K562 (cell line): Measurements from ENCODE around the gene DHX57. TPM values are rescaled to one million over a fixed set of nuclear protein-coding genes. Genes with fewer than 3 reads are reported as not detected.
"Not testable (repeated sequence)": the region's sequence is repeated elsewhere in the genome, so short reads cannot be mapped to it uniquely, and the experiment has no call there.

Source experiments
- C11orf30 ChIP-seq: fragments of 450-650 bp; IDR thresholded peaks from 2 replicates; pipeline ENCODE4 v1.6.1; 2016; ENCODE audit warnings: low read depth, mild to moderate bottlenecking
- EP300 ChIP-seq: IDR thresholded peaks from 2 replicates; pipeline ENCODE4 v1.6.1; 2012; ENCODE audit warnings: low read length, improper control_type of control experiment
- EP400 ChIP-seq: fragments of 450-650 bp; IDR thresholded peaks from 2 replicates; pipeline ENCODE4 v1.6.1; 2017; ENCODE audit warnings: antibody characterized with exemption, mild to moderate bottlenecking, moderate library complexity
- GATAD2B ChIP-seq: fragments of 450-650 bp; IDR thresholded peaks from 2 replicates; pipeline ENCODE4 v1.6.1; 2017; ENCODE audit warnings: mild to moderate bottlenecking, borderline replicate concordance
- HDAC2 ChIP-seq: fragments of 450-650 bp; IDR thresholded peaks from 2 replicates; pipeline ENCODE4 v1.6.1; 2016; ENCODE audit warnings: mild to moderate bottlenecking
- JUND ChIP-seq, 2 experiments: IDR thresholded peaks; 2 replicates in 1 of 2; 3 replicates in 1 of 2; pipeline ENCODE4 v1.6.1; 2011; ENCODE audit warnings: borderline replicate concordance in 2 of 2, low read depth in 2 of 2, low read length in 2 of 2, improper control_type of control experiment in 1 of 2, missing biosample characterization in 1 of 2, missing genetic modification characterization in 1 of 2, missing genetic modification reagents in 1 of 2
- L3MBTL2 ChIP-seq: fragments of 450-650 bp; IDR thresholded peaks from 2 replicates; pipeline ENCODE4 v1.6.1; 2016; ENCODE audit warnings: mild to moderate bottlenecking, moderate library complexity
- LEF1 ChIP-seq: fragments of 450-650 bp; IDR thresholded peaks from 2 replicates; pipeline ENCODE4 v1.6.1; 2016; ENCODE audit warnings: mild to moderate bottlenecking
- MAFK ChIP-seq: IDR thresholded peaks from 2 replicates; pipeline ENCODE4 v1.6.1; 2011; ENCODE audit warnings: low read length, improper control_type of control experiment
- NFE2 ChIP-seq: IDR thresholded peaks from 2 replicates; pipeline ENCODE4 v1.6.1; 2014; ENCODE audit warnings: antibody characterized with exemption, low read depth
- NFE2L1 ChIP-seq: fragments of 450-650 bp; IDR thresholded peaks from 2 replicates; pipeline ENCODE4 v1.6.1; 2016; ENCODE audit warnings: missing genetic modification characterization, low read depth, mild to moderate bottlenecking, missing compliant biosample characterization, moderate library complexity, borderline replicate concordance
- NR2C1 ChIP-seq, 2 experiments: fragments of 450-650 bp; IDR thresholded peaks; 2 replicates each; pipeline ENCODE4 v1.6.1; 2017; ENCODE audit warnings: mild to moderate bottlenecking in 2 of 2, antibody characterized with exemption in 1 of 2, inconsistent platforms in 1 of 2, missing compliant biosample characterization in 1 of 2, missing genetic modification characterization in 1 of 2
- NR2C2 ChIP-seq, 2 experiments: fragments of 200-800 bp in 1 of 2; sonication (Bioruptor generic) in 1 of 2; sonication (generic) in 1 of 2; formaldehyde crosslinking in 1 of 2; IDR thresholded peaks; 2 replicates each; pipeline versions ENCODE4 v1.6.1 to v1.8.0; 2016 to 2022; ENCODE audit warnings: mild to moderate bottlenecking in 1 of 2, missing compliant biosample characterization in 1 of 2, missing genetic modification characterization in 1 of 2, missing genetic modification reagents in 1 of 2
- NR4A1 ChIP-seq, 2 experiments: fragments of 250-450 bp in 1 of 2; fragments of 450-650 bp in 1 of 2; sonication (Bioruptor Pico) in 1 of 2; IDR thresholded peaks; 2 replicates each; pipeline versions ENCODE4 v1.4.0 to v1.6.1; 2016 to 2020; ENCODE audit warnings: mild to moderate bottlenecking in 2 of 2, missing compliant biosample characterization in 1 of 2, missing genetic modification characterization in 1 of 2, moderate library complexity in 1 of 2
- PHF20 ChIP-seq: fragments of 450-650 bp; IDR thresholded peaks from 2 replicates; pipeline ENCODE4 v1.6.1; 2018; ENCODE audit not compliant: partially characterized antibody
- POLR2H ChIP-seq: IDR thresholded peaks from 2 replicates; pipeline ENCODE4 v1.6.1; 2016; ENCODE audit warnings: missing genetic modification characterization, low read depth, mild to moderate bottlenecking, control low read depth, missing compliant biosample characterization, moderate library complexity
- RB1 ChIP-seq: fragments of 450-650 bp; IDR thresholded peaks from 2 replicates; pipeline ENCODE4 v1.6.1; 2017; ENCODE audit warnings: low read depth, mild to moderate bottlenecking
- SMARCE1 ChIP-seq: fragments of 450-650 bp; IDR thresholded peaks from 2 replicates; pipeline ENCODE4 v1.7.1; 2016; ENCODE audit warnings: mild to moderate bottlenecking
- SOX6 ChIP-seq: fragments of 450-650 bp; IDR thresholded peaks from 2 replicates; pipeline ENCODE4 v1.6.1; 2014; ENCODE audit warnings: mild to moderate bottlenecking
- SRF ChIP-seq, 2 experiments: fragments of 250-450, 450-650 bp in 1 of 2; sonication (Bioruptor Pico) in 1 of 2; sonication (generic) in 1 of 2; formaldehyde crosslinking; IDR thresholded peaks; 2 replicates each; pipeline versions ENCODE4 v1.5.0 to v1.5.1; 2020 to 2022; ENCODE audit warnings: mild to moderate bottlenecking in 1 of 2, missing genetic modification reagents in 1 of 2
- TOE1 ChIP-seq, 2 experiments: fragments of 450-650 bp in 1 of 2; sonication (generic) in 1 of 2; formaldehyde crosslinking in 1 of 2; IDR thresholded peaks; 2 replicates each; pipeline versions ENCODE4 v1.7.1 to v1.8.0; 2016 to 2022; ENCODE audit warnings: borderline replicate concordance in 2 of 2, mild to moderate bottlenecking in 2 of 2, antibody characterized with exemption in 1 of 2, inconsistent platforms in 1 of 2, low read depth in 1 of 2, missing genetic modification reagents in 1 of 2, moderate library complexity in 1 of 2
- TRIM24 ChIP-seq, 2 experiments: fragments of 450-650 bp; IDR thresholded peaks; 2 replicates each; pipeline ENCODE4 v1.6.1; 2016
- ZEB2 ChIP-seq: fragments of 450-650 bp; IDR thresholded peaks from 2 replicates; pipeline ENCODE4 v1.6.1; 2016
- polyA plus RNA-seq, 8 experiments: library from polyadenylated mRNA; depleted of rRNA in 4 of 8; stranded (reverse) in 5 of 8; unstranded in 3 of 8; fragments of >200 nt; fragmentation: Nextera tagmentation in 2 of 8; fragmentation: Illumina TruSeq in 1 of 8; extraction: Ambion mirVana in 2 of 8; extraction: Trizol in 1 of 8; gene quantifications; 2 replicates each; pipeline versions ENCODE4 v1.2.1 to v1.2.3, GENCODE V29; 2011 to 2014; ENCODE audit warnings: inconsistent platforms in 1 of 8, missing spikeins in 1 of 8
- total RNA-seq, 7 experiments: library from RNA; depleted of rRNA in 6 of 7; stranded (reverse); fragments of >200 nt in 6 of 7; fragmentation: Illumina TruSeq in 2 of 7; extraction: Trizol in 2 of 7; gene quantifications; 2 replicates each; pipeline versions ENCODE4 v1.2.1 to v1.2.3, GENCODE V29; 2011 to 2021; ENCODE audit warnings: low replicate concordance in 1 of 7
- TF ChIP-seq, protein P1 (sequence below): fragments of 200-800 bp; sonication (Bioruptor generic); IDR thresholded peaks from 2 replicates; pipeline ENCODE4 v1.6.1; 2017; ENCODE audit warnings: missing genetic modification characterization, missing compliant biosample characterization
- TF ChIP-seq, protein P2 (sequence below), 2 experiments: fragments of 450-650 bp; conservative IDR thresholded peaks; 2 replicates each; pipeline ENCODE4 v1.6.1; 2017; ENCODE audit warnings: mild to moderate bottlenecking in 2 of 2, moderate library complexity in 2 of 2

DHX57 gene
- total and polyA plus RNA-seq, 9 of the 15 experiments (the other 6 are each of a cell fraction or from before 2014, with no cell fraction given): 7.4 to 23.6 (median 17.9) TPM

DNA sequence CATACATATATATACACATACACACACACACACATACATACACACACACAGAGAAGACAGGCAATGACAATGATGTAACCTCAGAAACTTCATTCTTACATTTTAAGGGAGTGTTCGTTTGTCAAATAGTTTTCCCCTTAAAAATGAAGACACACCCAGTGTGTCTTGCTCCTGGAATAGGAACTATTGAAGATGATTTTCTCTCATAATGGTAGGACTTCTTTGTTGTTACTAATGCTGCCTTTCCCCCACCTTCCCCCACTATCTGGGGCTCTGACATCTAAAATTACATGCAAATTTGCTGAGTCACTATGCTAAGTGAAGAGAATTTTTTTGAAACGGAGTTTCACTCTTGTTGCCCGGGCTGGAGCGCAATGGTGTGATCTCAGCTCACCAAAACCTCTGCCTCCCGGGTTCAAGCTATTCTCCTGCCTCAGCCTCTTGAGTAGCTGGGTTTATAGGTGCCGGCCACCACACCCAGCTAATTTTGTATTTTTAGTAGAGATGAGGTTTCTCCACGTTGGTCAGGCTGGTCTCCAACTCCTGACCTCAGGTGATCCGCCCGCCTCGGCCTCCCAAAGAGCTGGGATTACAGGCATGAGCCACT is 48.1 kb downstream of the DHX57 start (continued):
- TF ChIP-seq TRIM24 (IDR thresholded peaks at IDR 0.05) (peak in 1 of 2 experiments; percentile 72; a peak in 3 of 4 replicates), HDAC2 (0 out of 2 replicates have a peak, but pooled peaks have one; percentile 49), NFE2 (peak; percentile 99), NFE2L1 (peak; percentile 100), TOE1 (IDR thresholded peaks at IDR 0.05; ENCODE audit: borderline replicate concordance) (peak; percentile 29; the same call in 1 of the 2 replicates), L3MBTL2 (peak; percentile 30; the same call in 1 of the 2 replicates), PHF20 (peak; percentile 43), POLR2H (peak; percentile 66), GATAD2B (peak; percentile 21; the same call in 1 of the 2 replicates), NR4A1 (tag; IDR thresholded peaks at IDR 0.05) (peak; percentile 57; the same call in 1 of the 2 replicates), SOX6 (peak; percentile 39; the same call in 1 of the 2 replicates), ZEB2 (0 out of 2 replicates have a peak, but pooled peaks have one; percentile 5), SRF (CRISPR knock-in tag; IDR thresholded peaks at IDR 0.05) (0 out of 4 replicates have a peak, but pooled peaks of 1 of the 2 experiments have one; percentile 30), NR2C2 (tag; IDR thresholded peaks at IDR 0.05) (peak; percentile 29; the same call in 1 of the 2 replicates), LEF1 (peak; percentile 94), EP300 (peak; percentile 72), SMARCE1 (peak; percentile 90), JUND (IDR thresholded peaks at IDR 0.05; ENCODE audit: borderline replicate concordance, low read depth, low read length) (peak; percentile 71; the same call in 1 of the 2 replicates), MAFK (peak; percentile 97), RB1 (peak; percentile 60; the same call in 1 of the 2 replicates), EP400 (peak; percentile 66), C11orf30 (peak; percentile 98), NR2C1 (tag; IDR thresholded peaks at IDR 0.05) (peak; percentile 61; the same call in 1 of the 2 replicates)
- TF ChIP-seq, protein P1, sequence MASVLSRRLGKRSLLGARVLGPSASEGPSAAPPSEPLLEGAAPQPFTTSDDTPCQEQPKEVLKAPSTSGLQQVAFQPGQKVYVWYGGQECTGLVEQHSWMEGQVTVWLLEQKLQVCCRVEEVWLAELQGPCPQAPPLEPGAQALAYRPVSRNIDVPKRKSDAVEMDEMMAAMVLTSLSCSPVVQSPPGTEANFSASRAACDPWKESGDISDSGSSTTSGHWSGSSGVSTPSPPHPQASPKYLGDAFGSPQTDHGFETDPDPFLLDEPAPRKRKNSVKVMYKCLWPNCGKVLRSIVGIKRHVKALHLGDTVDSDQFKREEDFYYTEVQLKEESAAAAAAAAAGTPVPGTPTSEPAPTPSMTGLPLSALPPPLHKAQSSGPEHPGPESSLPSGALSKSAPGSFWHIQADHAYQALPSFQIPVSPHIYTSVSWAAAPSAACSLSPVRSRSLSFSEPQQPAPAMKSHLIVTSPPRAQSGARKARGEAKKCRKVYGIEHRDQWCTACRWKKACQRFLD (CRISPR knock-in tag): 0 out of 2 replicates have a peak, but pooled peaks have one; percentile 25
- TF ChIP-seq TOE1 (CRISPR knock-in tag; IDR thresholded peaks at IDR 0.05; ENCODE audit: borderline replicate concordance, low read depth); NR4A1 (CRISPR knock-in tag; IDR thresholded peaks at IDR 0.05); NR2C2 (CRISPR knock-in tag; IDR thresholded peaks at IDR 0.05); JUND (tag; IDR thresholded peaks at IDR 0.05; ENCODE audit: borderline replicate concordance, low read depth, low read length); NR2C1 (IDR thresholded peaks at IDR 0.05): not testable (repeated sequence)
- TF ChIP-seq, protein P2, sequence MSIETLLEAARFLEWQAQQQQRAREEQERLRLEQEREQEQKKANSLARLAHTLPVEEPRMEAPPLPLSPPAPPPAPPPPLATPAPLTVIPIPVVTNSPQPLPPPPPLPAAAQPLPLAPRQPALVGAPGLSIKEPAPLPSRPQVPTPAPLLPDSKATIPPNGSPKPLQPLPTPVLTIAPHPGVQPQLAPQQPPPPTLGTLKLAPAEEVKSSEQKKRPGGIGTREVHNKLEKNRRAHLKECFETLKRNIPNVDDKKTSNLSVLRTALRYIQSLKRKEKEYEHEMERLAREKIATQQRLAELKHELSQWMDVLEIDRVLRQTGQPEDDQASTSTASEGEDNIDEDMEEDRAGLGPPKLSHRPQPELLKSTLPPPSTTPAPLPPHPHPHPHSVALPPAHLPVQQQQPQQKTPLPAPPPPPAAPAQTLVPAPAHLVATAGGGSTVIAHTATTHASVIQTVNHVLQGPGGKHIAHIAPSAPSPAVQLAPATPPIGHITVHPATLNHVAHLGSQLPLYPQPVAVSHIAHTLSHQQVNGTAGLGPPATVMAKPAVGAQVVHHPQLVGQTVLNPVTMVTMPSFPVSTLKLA (conservative IDR thresholded peaks at IDR 0.05): peak; percentile 39 to 60; a peak in 1 of 4 replicates
